HepG2 (cell line): ENCODE data around the gene DHRS13. TPM values are rescaled to one million over a fixed set of nuclear protein-coding genes. Genes with fewer than 3 reads are reported as not detected.

Source experiments
- ATAC-seq: fragments of 200-7000 bp; cut with Tn5 transposase; 3 replicates; pipeline ENCODE4 v1.9.1; 2020; ENCODE audit warnings: mild to moderate bottlenecking, moderate library complexity
- BruUV-seq: library from RNA; stranded (reverse); fragments of 400-500 nt; replicated peaks from 2 replicates; lab custom pipeline; 2021; lab: Mats Ljungman, UMichigan
- CTCF ChIA-PET: fragments of 300-600 bp; formaldehyde crosslinking; extraction: SDS; loops from one replicate; lab custom pipeline; 2021; ENCODE audit warnings: low total read pairs, inconsistent platforms, low intra/inter-chr PET ratio; lab: Yijun Ruan, JAX
- POLR2A ChIA-PET: fragments of 350-600 bp; sonication (Branson Sonifier 250); formaldehyde crosslinking; loops from one replicate; lab custom pipeline; 2020; ENCODE audit warnings: antibody characterized with exemption, inconsistent platforms; lab: Yijun Ruan, JAX
- DNase-seq: peaks from one replicate; pipeline ENCODE4 v3.0.0-alpha.2; 2015; ENCODE audit warnings: low spot score
- FAIRE-seq: peaks from 3 replicates; lab custom pipeline; 2011; peaks lifted over from hg19 to GRCh38; lab: Jason Lieb, UNC
- H2AFZ ChIP-seq: one replicate; pipeline ENCODE4 v1.6.1; 2011; ENCODE audit warnings: low read length, inconsistent platforms
- H3K27ac ChIP-seq: fragments of 300-600 bp; 3 replicates; pipeline ENCODE4 v1.8.0; 2011; ENCODE audit warnings: mixed run types, mild to moderate bottlenecking, mixed read lengths, low read length, inconsistent platforms; ENCODE audit not compliant: insufficient read depth; ENCODE audit errors: extremely low read length
- H3K27me3 ChIP-seq, 2 experiments: fragments of 200-600 bp in 1 of 2; 2 replicates in 1 of 2; 3 replicates in 1 of 2; pipeline versions ENCODE4 v1.6.0 to v1.8.0; 2011; ENCODE audit warnings: low read length in 2 of 2, mild to moderate bottlenecking in 2 of 2, moderate library complexity in 2 of 2, inconsistent platforms in 1 of 2; ENCODE audit not compliant: insufficient read depth in 2 of 2, control insufficient read depth in 1 of 2
- H3K36me3 ChIP-seq, 2 experiments: fragments of 200-600 bp in 1 of 2; replicated peaks in 1 of 2; 2 replicates in 1 of 2; 3 replicates in 1 of 2; pipeline versions ENCODE4 v1.5.1 to v1.8.0; 2011; ENCODE audit warnings: low read length in 2 of 2, inconsistent platforms in 1 of 2; ENCODE audit not compliant: insufficient read depth in 2 of 2, control insufficient read depth in 1 of 2
- H3K4me1 ChIP-seq: 2 replicates; pipeline ENCODE4 v1.5.1; 2012; ENCODE audit warnings: low read length, inconsistent platforms; ENCODE audit not compliant: insufficient read depth
- H3K4me2 ChIP-seq: 2 replicates; pipeline ENCODE4 v1.6.0; 2011; ENCODE audit warnings: low read depth, low read length, inconsistent platforms
- H3K4me3 ChIP-seq, 3 experiments: fragments of 200-600 bp in 1 of 3; sonication (generic), shearing (Covaris generic) in 1 of 3; replicated peaks in 1 of 3; 2 replicates each; pipeline ENCODE4 v1.5.1; 2011 to 2016; ENCODE audit warnings: low read length in 3 of 3, inconsistent platforms in 2 of 3, low read depth in 2 of 3, mild to moderate bottlenecking in 2 of 3, control low read depth in 1 of 3, mixed read lengths in 1 of 3; ENCODE audit not compliant: insufficient read depth in 1 of 3
- H3K79me2 ChIP-seq: one replicate; pipeline ENCODE4 v1.6.1; 2011; ENCODE audit warnings: low read length, inconsistent platforms; ENCODE audit not compliant: insufficient read depth
- H3K9ac ChIP-seq: 2 replicates; pipeline ENCODE4 v1.6.0; 2011; ENCODE audit warnings: mild to moderate bottlenecking, low read depth, low read length, inconsistent platforms; ENCODE audit not compliant: insufficient read depth
- H3K9me3 ChIP-seq: 2 replicates; pipeline ENCODE4 v1.5.1; 2012; ENCODE audit warnings: mild to moderate bottlenecking, low read length
- H4K20me1 ChIP-seq: 2 replicates; pipeline ENCODE4 v1.6.0; 2011; ENCODE audit warnings: inconsistent platforms, mild to moderate bottlenecking, low read length, moderate library complexity; ENCODE audit not compliant: insufficient read depth
- BHLHE40 ChIP-seq: IDR thresholded peaks from 2 replicates; pipeline ENCODE4 v1.6.1; 2011; ENCODE audit warnings: low read length, improper control_type of control experiment
- FUBP1 ChIP-seq: sonication (generic); formaldehyde crosslinking; IDR thresholded peaks from 2 replicates; pipeline ENCODE4 v1.5.1; 2020; ENCODE audit warnings: missing genetic modification reagents, mild to moderate bottlenecking, borderline replicate concordance
- GPBP1L1 ChIP-seq: sonication (generic); formaldehyde crosslinking; IDR thresholded peaks from 2 replicates; pipeline ENCODE4 v1.5.0; 2020; ENCODE audit warnings: mild to moderate bottlenecking, missing genetic modification reagents
- RARA ChIP-seq: IDR thresholded peaks from 2 replicates; pipeline ENCODE4 v1.6.1; 2016; ENCODE audit warnings: missing genetic modification reagents, missing compliant biosample characterization
- ZFYVE20 ChIP-seq: sonication (generic); formaldehyde crosslinking; IDR thresholded peaks from 2 replicates; pipeline ENCODE4 v1.8.0; 2023; ENCODE audit warnings: low read depth, mild to moderate bottlenecking, moderate library complexity, missing genetic modification reagents, borderline replicate concordance
- ZNF614 ChIP-seq: IDR thresholded peaks from 2 replicates; pipeline ENCODE4 v1.6.1; 2018; ENCODE audit warnings: missing biosample characterization, missing genetic modification reagents, inconsistent platforms, borderline replicate concordance
- WGBS: methylation state at CpG from one replicate; pipeline ENCODE4 v1.1.6; 2017; ENCODE audit warnings: low lambda C conversion rate; 5-methylcytosine and 5-hydroxymethylcytosine counted together
- in situ Hi-C: cut with HindIII; loops from 2 replicates; pipeline ENCODE4 v1.10.0; 2017; ENCODE audit warnings: low pct_unique_long_range_greater_than_20kb; ENCODE audit not compliant: extremely low pct_ligation_motif_present
- intact Hi-C: fragments of 100-400 bp; cut with micrococcal nuclease; formaldehyde crosslinking; loops from one replicate; pipeline ENCODE4 v1.10.0; 2022; ENCODE audit not compliant: unreplicated experiment
- polyA plus RNA-seq, 8 experiments: library from polyadenylated mRNA; depleted of rRNA in 3 of 8; stranded (reverse) in 7 of 8; unstranded in 1 of 8; fragments of >200 nt; fragmentation: Illumina TruSeq in 4 of 8; extraction: Trizol in 4 of 8; gene quantifications; 2 replicates each; pipeline versions ENCODE4 v1.2.1 to v1.2.3, GENCODE V29; 2011 to 2016; ENCODE audit warnings: low read depth in 4 of 8, missing spikeins in 1 of 8, mixed read lengths in 1 of 8; ENCODE audit not compliant: insufficient read depth in 1 of 8
- total RNA-seq, 5 experiments: library from RNA; depleted of rRNA; stranded (reverse); fragments of >200 nt; fragmentation: Illumina TruSeq; extraction: Trizol; gene quantifications; 2 replicates each; pipeline ENCODE4 v1.2.3, GENCODE V29; 2016; ENCODE audit warnings: low read depth in 1 of 5
- TF ChIP-seq, protein P1 (sequence below): sonication (generic); formaldehyde crosslinking; IDR thresholded peaks from 2 replicates; pipeline ENCODE4 v1.4.0; 2020; ENCODE audit warnings: mild to moderate bottlenecking, missing genetic modification reagents

Gene DHRS13
- total and polyA plus RNA-seq, 2 of the 13 experiments (the other 11 are each of a cell fraction or from before 2014, with no cell fraction given) = 11.8 to 12.6 TPM

GRCh38 chr17:28946239-28946638 lies 43.4 kb upstream of the DHRS13 start:
- Histone ChIP-seq H3K9me3 (no peaks in the 10 kb centered on the region), H3K4me3 (no peak overlapping the region), H3K9ac (no peak overlapping the region), H4K20me1 (peaks cover 9% of the 10 kb centered on the region; the same call in 1 of the 2 replicates), H3K27me3 (no peaks in the 10 kb centered on the region; a peak in 1 of 5 replicates), H3K27ac (no peak overlapping the region), H2AFZ (no peak overlapping the region), H3K4me2 (no peak overlapping the region), H3K4me1 (peaks cover 38% of the 10 kb centered on the region), H3K79me2 (peaks cover 93% of the 10 kb centered on the region), H3K36me3 (peaks cover 5 to 18% of the 10 kb centered on the region in 2 experiments; a peak in 4 of 5 replicates)
- FAIRE-seq (no peak), ATAC-seq (no peak), DNase-seq (no peak)
- TF ChIP-seq, protein P1, sequence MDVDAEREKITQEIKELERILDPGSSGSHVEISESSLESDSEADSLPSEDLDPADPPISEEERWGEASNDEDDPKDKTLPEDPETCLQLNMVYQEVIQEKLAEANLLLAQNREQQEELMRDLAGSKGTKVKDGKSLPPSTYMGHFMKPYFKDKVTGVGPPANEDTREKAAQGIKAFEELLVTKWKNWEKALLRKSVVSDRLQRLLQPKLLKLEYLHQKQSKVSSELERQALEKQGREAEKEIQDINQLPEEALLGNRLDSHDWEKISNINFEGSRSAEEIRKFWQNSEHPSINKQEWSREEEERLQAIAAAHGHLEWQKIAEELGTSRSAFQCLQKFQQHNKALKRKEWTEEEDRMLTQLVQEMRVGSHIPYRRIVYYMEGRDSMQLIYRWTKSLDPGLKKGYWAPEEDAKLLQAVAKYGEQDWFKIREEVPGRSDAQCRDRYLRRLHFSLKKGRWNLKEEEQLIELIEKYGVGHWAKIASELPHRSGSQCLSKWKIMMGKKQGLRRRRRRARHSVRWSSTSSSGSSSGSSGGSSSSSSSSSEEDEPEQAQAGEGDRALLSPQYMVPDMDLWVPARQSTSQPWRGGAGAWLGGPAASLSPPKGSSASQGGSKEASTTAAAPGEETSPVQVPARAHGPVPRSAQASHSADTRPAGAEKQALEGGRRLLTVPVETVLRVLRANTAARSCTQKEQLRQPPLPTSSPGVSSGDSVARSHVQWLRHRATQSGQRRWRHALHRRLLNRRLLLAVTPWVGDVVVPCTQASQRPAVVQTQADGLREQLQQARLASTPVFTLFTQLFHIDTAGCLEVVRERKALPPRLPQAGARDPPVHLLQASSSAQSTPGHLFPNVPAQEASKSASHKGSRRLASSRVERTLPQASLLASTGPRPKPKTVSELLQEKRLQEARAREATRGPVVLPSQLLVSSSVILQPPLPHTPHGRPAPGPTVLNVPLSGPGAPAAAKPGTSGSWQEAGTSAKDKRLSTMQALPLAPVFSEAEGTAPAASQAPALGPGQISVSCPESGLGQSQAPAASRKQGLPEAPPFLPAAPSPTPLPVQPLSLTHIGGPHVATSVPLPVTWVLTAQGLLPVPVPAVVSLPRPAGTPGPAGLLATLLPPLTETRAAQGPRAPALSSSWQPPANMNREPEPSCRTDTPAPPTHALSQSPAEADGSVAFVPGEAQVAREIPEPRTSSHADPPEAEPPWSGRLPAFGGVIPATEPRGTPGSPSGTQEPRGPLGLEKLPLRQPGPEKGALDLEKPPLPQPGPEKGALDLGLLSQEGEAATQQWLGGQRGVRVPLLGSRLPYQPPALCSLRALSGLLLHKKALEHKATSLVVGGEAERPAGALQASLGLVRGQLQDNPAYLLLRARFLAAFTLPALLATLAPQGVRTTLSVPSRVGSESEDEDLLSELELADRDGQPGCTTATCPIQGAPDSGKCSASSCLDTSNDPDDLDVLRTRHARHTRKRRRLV (CRISPR knock-in tag) = no peak
- TF ChIP-seq FUBP1 (CRISPR knock-in tag) (no peak), ZFYVE20 (CRISPR knock-in tag) (no peak), BHLHE40 (no peak), RARA (CRISPR knock-in tag) (no peak), GPBP1L1 (CRISPR knock-in tag) (no peak), ZNF614 (CRISPR knock-in tag) (no peak)
- WGBS = 90% methylated on average over 4 of the region's 4 CpGs
- ChIA-PET POLR2A (interaction anchor here (1.2 kb wide), 1 partner anchor 38 kb away, joined by 3 read pairs; no protein-coding TSS in a partner anchor), CTCF (no interaction called here)
- intact Hi-C loops (no loop called here), in situ Hi-C loops (loop anchor here (5.0 kb wide), 1 partner anchor 34 kb away; no protein-coding TSS in a partner anchor)
- BruUV-seq = no TSS peak
